Bone marrow (tissue), 2 donors: ENCODE data around the gene MAGI1.
"Not testable (repeated sequence)": the region's sequence is repeated elsewhere in the genome, so short reads cannot be mapped to it uniquely, and the experiment has no call there.

ENCODE experiments used
- DNase-seq, 2 donors: peaks; one replicate each; lab custom pipeline; 2025; lab: John Stamatoyannopoulos, UW

Gene MAGI1

GRCh38 chr3:65591313-65591712, 447.4 kb downstream of the MAGI1 start:
- DNase-seq = no peak

- no peak for DNase-seq
These were observed 449.8 kb downstream of the MAGI1 start for GRCh38 chr3:65588884-65589283.

GRCh38 chr3:65587650-65588439, 450.9 kb downstream of the MAGI1 start:
- DNase-seq = no peak

- no peak for DNase-seq
These were observed 453.8 kb downstream of the MAGI1 start for GRCh38 chr3:65584913-65585312.

GRCh38 chr3:65584002-65584401, 454.7 kb downstream of the MAGI1 start:
- no peak for DNase-seq

GRCh38 chr3:65583188-65583587, 455.5 kb downstream of the MAGI1 start:
- no peak for DNase-seq

GRCh38 chr3:65582012-65582717, 456.6 kb downstream of the MAGI1 start:
- no peak for DNase-seq

GRCh38 chr3:65581313-65581712, 457.4 kb downstream of the MAGI1 start:
- no peak for DNase-seq

GRCh38 chr3:65578861-65579260, 459.9 kb downstream of the MAGI1 start:
- no peak for DNase-seq

- no peak for DNase-seq
These were observed 460.8 kb downstream of the MAGI1 start for GRCh38 chr3:65577843-65578430.

- no peak for DNase-seq
These were observed 461.8 kb downstream of the MAGI1 start for GRCh38 chr3:65576966-65577365.

GRCh38 chr3:65576228-65576627, 462.5 kb downstream of the MAGI1 start:
- DNase-seq = no peak

GRCh38 chr3:65575376-65575840, 463.3 kb downstream of the MAGI1 start:
- DNase-seq = no peak

GRCh38 chr3:65573548-65574116, 465.1 kb downstream of the MAGI1 start:
- no peak for DNase-seq

- no peak for DNase-seq
These were observed 466.4 kb downstream of the MAGI1 start for GRCh38 chr3:65572175-65572777.

- DNase-seq = no peak
These were observed 468.8 kb downstream of the MAGI1 start for GRCh38 chr3:65569845-65570405.

- no peak for DNase-seq
These were observed 469.6 kb downstream of the MAGI1 start for GRCh38 chr3:65569129-65569528.

GRCh38 chr3:65568497-65568896, 470.2 kb downstream of the MAGI1 start:
- no peak for DNase-seq

GRCh38 chr3:65565744-65566143, 473.0 kb downstream of the MAGI1 start:
- DNase-seq = not testable (repeated sequence)

- DNase-seq = no peak
These were observed 474.2 kb downstream of the MAGI1 start for GRCh38 chr3:65564483-65564882.

- no peak for DNase-seq
These were observed 474.9 kb downstream of the MAGI1 start for GRCh38 chr3:65563861-65564260.

- no peak for DNase-seq
These were observed 476.3 kb downstream of the MAGI1 start for GRCh38 chr3:65562447-65562846.
